Measurements from ENCODE around the gene TPSD1.
"Not testable (repeated sequence)": the region's sequence is repeated elsewhere in the genome, so short reads cannot be mapped to it uniquely, and the experiment has no call there.

TPSD1 gene

DNA sequence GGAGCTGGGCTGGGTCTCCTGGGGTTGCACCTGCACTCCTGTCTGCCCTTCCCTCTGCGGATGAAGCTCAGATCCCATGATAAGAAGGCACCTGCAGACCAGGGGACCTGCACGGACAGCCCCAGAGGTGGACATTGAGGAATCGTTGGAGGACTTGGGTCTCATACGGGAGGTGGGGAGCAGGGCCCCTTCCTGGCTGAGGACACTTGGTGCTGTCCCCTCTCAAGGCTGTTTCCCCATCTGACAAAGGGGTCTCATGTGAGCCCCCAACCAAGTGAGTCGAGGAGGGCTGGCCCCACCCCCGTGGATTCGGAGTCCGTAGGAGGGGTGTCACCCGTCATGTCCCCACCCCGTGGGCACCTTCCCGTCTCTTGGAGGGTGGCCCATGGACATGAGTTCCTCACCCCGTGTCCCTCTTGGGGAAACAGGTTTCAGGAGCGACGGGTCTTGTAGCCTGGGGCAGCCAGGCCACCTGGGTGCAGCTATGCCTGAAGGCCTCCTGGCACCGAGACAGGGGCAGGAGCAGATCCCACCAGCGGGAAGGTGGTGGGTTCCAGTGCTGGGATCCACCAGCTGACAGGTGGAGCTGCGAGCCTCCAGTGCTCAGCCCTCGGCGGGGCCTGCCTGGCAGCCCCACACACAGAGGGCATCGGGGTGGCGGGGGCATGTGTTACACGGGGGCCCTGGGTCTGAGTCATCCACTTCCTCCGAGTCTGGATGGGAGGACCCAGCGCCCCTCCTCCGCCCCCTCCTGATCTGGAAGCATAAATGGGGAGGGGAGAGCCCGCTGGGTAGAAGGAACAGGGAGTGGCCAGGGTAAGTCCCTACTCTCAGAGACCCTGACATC lies at the start of gene TPSD1:
TPSD1 (plus strand) TSS at position 794 of the 847 bp plus-strand sequence. CDS start 212 bp downstream, outside the sequence.
- not testable (repeated sequence) for DNase-seq

DNA sequence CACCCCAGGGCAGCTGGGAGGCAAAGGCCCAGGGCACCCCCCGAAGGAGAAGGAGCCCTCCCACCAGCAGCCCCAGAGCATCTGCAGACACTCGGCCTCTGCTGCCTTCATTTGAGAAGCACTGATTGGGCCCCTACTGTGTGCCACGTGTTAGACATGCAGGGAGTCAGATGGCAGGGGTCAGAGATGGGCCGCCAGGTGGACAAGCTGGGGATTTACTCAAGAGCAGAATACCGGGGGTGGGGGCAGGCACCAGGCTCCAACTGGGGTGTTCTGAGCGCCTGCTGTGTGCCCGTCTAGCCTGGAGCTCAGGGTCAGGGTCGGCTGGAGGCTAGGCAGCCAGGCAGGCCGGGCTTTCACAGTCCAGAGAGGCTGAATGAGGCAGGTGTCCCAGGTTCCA lies 49.5 kb upstream of the TPSD1 start:
- no peak for DNase-seq

DNA sequence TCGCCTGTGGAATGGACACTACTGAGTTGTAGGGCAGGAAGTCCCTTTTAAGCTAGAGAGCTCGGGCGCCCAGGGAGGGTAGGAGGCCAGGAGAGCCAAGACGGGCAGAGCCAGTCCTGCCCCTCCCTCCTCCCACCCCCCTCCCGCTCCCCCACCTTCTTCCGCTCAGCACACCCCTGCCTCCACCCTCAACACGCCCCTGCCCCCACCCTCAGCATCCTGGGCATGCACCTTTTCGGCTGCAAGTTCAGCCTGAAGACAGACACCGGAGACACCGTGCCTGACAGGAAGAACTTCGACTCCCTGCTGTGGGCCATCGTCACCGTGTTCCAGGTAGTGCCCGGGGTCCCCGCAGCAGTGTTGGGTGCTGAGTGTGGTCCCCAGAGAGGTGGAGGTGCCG lies 49.1 kb upstream of the TPSD1 start:
- DNase-seq, result no peak

DNA sequence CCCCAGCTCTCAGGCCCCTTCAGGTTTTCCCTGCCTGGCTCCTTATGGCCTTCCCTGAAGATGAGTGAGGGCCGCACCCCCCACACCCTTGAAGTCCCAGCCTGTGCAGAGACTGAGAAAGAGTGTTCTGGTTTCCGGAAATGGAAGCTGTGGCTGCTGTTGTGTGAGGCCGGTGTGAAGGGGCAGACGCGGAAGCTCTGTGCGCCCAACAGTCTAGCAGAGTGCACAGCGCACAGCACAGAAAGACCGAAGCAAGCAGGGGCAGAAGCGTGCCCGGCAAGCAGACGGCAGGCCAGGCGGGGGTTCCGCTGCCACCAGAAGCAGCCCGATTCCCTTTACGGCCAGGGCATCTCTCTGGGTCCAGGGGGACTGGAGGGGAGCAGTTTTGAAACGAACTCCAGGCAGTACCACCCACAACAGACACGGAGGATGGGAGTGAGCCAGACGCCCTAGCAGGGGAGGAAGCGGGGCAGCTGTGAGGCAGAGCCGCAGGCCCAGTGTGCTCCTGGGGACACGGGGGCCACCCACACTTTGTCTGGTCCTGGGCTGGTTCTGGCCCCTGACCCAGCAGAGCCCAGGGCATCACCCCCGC lies 47.5 kb upstream of the TPSD1 start:
- no peak for DNase-seq

DNA sequence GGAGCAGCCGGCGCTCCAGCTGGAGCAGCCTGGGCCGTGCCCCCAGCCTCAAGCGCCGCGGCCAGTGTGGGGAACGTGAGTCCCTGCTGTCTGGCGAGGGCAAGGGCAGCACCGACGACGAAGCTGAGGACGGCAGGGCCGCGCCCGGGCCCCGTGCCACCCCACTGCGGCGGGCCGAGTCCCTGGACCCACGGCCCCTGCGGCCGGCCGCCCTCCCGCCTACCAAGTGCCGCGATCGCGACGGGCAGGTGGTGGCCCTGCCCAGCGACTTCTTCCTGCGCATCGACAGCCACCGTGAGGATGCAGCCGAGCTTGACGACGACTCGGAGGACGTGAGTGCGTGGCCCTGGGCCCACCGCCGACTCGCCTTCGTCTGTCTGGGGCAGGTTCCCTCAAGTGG lies 46.8 kb upstream of the TPSD1 start:
- no peak for DNase-seq

DNA sequence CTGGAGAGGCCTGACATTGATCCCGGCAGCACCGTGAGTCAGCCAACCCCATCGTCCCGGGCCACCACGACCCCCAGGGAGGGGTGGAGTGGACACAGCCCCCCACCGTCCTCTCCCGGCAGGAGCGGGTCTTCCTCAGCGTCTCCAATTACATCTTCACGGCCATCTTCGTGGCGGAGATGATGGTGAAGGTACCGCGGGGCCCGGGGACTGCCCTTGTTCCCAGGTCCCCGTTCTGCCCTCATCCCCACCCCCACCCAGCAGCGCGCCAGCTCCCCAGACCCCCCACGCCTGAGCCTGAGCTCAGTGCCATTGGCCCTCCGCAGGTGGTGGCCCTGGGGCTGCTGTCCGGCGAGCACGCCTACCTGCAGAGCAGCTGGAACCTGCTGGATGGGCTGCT lies 45.4 kb upstream of the TPSD1 start:
- no peak for DNase-seq

DNA sequence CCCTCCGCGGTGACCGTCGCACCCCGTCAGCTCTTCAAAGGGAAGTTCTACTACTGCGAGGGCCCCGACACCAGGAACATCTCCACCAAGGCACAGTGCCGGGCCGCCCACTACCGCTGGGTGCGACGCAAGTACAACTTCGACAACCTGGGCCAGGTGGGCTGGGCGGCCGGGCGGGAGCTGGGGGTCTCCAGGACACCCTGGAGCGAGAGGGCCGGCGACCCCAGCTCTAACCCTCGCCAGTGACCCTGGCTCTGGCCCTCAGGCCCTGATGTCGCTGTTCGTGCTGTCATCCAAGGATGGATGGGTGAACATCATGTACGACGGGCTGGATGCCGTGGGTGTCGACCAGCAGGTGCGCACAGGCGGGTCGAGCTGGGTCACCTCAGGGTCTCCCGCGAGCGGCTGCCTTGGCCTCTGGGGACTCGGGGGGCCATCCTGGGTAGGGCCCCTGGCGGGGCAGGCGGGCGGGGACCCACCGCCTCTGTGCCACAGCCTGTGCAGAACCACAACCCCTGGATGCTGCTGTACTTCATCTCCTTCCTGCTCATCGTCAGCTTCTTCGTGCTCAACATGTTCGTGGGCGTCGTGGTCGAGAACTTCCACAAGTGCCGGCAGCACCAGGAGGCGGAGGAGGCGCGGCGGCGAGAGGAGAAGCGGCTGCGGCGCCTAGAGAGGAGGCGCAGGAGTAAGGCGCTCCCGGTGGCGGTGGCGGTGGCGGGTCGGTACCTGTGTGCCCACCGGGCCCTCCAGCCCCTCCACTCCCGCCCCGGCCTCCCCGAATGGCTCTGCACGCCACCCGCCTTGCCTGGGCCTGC lies 44.2 kb upstream of the TPSD1 start:
- DNase-seq, result no peak

DNA sequence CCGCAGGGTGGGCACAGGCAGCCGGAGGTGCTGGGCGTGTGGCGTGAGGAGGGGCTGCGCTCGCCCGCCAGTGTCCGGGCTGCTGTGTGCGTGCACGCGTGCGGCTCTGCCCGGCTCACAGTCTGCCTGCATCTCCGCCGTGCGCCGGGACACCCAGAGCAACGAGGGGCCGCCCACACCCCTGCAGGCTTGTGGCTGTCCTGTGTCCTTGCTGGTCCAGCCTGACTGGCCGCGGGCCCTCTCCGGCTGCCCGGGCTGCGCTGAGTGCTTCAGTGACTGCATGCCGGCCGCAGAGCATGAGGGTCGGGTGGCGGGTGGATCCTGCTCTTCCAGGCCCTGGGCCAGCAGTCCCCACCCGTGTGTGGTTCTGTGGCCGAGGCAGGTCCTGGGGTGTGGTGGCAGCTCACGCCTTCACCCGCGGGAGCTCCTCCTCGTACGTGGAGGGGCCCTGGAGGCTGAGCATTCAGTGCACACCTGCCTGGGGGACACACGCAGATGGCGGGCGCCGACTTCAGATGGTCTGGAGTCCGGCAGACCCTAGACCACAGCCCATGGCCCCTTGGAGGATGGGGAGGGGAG lies 43.2 kb upstream of the TPSD1 start:
- DNase-seq, result no peak

DNA sequence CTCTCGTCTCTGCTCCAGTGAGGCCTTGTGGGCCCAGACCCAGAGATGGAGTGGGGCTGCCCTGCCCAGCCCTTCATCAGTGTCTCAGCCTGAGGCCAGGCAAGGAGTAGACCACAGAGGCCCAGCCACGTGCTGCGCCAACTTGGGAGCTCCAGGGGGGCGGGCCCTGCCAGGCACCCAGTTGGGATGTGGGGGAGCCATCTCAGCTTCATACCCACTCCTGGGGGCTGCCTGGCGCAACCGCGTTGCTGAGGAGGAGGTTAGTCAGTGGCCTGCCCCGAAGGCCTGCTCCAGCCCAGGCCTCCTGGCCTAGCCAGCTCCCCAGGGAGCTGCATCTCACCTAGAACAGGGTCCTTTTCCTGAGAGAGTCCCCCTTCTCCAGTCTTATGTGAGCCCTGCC lies 42.6 kb upstream of the TPSD1 start:
- DNase-seq, result no peak

DNA sequence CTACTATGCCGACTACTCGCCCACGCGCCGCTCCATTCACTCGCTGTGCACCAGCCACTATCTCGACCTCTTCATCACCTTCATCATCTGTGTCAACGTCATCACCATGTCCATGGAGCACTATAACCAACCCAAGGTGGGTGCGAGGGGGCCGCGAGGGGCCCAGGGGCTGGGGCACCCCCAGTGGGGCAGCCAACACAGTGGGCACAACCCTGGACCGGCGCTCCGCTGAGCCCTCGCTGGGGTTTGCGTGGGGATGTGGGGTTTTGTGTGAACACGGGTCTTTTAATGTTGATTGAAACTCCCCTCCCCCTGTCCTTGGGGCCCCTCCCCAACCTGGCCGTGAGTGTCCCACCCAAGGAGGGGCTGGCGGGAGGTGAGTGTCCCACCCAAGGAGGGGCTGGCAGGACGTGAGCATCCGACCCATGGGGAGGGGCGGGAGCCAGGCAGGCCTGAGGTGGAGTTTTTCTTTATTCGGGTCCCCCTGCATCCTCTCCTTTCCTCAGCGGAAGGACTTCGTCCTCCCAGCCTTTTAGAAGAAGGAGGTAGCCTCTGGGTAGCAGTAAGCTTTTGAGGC lies 42.0 kb upstream of the TPSD1 start:
- DNase-seq, result no peak

DNA sequence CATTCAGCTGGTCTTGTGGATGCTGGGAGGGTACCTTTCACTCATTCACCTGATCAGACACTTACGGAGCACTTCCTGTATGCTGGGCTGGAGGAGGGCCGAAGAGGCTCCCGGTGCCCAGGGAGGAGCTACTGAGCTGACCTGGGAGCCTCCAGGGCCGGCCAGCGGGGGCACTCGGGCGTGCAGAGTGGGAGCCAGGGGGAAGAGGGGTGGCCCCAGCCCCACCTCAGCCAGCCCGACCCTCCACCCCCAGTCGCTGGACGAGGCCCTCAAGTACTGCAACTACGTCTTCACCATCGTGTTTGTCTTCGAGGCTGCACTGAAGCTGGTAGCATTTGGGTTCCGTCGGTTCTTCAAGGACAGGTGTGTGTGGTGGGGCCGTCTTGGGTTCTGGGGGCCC lies 41.1 kb upstream of the TPSD1 start:
- no peak for DNase-seq

DNA sequence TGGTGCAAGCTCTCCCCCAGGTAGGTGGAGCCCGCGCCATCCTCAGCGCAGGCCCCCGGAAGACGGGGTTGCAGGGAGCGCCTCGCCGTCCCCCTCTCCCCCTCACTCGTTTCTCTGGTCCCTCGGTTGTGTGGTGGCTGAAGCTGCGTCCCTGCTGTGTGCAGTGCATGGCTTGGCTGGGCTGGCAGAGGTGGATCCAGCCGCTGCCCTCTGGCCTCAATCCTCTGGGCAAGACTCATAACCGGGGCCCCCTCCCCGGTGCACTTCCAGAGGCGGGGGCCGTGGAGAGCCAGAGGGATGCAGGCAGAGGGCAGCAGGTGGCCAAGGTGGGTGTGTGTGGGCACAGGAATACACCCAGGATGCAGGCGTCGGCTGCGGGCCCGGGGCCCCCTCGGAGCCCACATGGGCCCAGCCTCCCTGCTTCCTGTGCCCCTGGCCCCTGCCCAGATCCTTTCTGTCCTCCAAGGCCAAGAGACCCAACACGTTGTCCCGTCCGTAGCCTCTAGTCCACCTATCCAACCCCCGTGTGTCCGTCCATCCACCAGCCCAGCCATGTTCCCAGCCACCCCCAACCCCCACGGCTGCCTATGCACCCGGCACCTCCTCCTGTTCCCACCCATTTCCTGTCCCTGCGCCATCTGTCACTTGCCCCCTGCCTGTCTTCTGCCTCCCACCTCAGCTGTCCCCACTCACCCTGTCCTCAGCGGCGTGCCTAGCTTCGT lies 40.1 kb upstream of the TPSD1 start:
- DNase-seq, result no peak

DNA sequence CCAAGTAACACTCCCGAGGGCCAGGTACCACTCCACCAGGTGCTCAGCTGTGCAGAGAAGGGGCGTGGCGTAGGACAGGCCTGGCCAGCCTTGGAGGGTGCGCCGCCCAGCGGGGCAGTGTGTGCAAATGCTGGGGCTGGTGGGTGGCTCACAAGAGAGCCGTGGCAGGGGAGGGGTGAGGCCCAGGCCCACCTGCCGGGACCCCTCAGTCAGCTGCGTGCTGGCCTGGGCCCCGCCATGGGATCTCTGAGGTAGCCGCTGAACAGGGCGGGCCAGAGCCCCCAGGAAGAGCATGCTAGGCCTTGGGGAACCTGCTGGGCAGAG lies 39.6 kb upstream of the TPSD1 start:
- DNase-seq, result no peak

DNA sequence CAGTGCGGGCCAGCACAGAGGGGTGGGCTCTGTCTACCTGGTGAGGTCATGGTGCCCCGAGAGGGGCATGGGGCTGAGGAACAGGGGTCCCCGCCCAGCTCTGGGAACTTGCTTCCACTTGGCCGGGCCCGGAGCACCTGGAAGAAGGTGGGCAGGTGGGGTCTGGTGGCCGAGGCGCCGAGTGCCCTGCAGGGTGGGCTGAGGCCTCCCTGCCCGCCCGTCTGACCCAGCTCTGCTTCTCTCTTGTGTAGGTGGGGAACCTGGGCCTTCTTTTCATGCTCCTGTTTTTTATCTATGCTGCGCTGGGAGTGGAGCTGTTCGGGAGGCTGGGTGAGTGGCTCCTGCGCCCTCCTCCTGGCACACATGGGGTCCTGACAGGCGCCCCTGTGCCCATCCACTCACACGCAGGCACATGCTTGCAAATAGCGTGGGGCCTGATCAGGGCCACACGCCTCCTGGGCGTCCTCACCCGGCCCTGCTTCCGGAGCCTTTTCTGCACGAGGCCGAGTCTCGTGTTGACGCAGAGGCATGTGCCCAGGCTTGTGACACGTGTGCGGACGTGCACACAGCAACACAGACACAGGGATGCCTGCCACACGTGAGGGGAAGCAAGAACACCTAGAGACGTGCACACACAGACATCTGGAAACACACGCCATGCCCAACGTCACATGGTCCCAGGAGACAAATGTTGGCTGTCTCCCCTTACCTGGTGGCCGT lies 39.0 kb upstream of the TPSD1 start:
- DNase-seq, result no peak

DNA sequence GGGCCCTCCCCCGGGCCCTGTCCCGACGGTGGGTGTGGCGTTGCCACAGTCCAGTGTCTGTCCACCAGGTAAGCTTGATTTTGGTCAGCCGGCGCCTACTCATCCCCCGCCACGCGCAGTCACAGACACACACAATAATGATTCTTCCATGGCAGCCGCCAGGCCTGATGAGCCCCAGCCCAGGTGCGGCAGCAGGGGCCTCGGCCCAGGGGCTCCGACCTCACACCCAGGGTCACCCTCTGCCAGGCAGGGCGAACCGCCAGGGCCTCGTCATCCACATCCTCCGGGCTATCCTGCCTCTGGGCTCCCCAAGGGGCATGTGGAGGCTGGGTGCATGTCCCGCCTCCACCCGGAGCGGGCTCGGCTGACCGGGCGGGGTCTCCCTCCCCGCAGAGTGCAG lies 38.3 kb upstream of the TPSD1 start:
- no peak for DNase-seq

DNA sequence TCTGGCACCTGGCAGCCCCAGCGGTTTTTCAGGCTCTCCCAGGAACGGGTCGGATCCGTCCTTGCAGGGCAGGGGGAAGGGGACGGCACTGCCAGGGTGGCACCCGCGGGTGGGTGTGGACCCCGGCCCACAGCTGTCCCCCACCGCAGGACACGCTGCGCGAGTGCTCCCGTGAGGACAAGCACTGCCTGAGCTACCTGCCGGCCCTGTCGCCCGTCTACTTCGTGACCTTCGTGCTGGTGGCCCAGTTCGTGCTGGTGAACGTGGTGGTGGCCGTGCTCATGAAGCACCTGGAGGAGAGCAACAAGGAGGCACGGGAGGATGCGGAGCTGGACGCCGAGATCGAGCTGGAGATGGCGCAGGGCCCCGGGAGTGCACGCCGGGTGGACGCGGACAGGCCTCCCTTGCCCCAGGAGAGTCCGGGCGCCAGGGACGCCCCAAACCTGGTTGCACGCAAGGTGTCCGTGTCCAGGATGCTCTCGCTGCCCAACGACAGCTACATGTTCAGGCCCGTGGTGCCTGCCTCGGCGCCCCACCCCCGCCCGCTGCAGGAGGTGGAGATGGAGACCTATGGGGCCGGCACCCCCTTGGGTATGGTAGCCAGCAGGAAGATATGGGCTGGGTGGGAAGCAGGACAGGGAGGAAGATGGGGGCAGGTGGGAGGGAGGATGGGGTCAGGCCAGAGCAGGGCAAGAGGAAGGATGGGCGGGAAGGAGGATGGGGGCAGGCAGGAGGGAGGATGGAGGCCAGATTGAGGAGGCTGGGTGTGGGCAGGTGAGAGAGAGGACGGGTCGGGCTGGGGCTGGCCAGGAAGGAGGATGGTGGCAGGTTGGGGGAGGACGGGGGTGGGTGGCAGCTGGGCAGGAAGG lies 37.6 kb upstream of the TPSD1 start:
- no peak for DNase-seq

DNA sequence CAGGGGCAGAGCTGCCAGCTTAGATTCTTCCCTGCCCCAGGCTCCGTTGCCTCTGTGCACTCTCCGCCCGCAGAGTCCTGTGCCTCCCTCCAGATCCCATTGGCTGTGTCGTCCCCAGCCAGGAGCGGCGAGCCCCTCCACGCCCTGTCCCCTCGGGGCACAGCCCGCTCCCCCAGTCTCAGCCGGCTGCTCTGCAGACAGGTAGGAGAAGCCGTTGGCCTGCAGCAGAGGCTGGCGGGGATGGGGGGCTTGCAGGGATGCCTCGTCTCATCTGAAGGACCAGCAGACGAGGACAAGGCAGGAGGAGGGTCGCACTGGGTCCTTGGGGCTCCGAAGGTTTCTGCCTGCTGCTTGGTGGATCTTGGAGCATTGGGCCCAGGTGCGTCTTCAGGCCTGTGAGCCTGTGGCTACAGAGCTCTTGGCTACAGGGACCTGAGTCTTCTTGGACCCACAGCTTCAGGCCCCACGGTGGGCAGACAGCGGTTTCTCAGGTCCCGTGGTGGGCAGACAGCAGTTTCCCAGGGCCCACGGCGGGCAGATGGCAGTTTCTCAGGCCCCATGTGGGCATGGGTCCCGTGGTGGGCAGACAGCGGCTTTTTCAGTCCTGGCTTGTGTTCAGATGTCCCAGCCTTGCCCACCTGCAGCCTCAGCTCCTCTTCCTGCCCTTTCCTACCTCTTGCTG lies 36.8 kb upstream of the TPSD1 start:
- no peak for DNase-seq

DNA sequence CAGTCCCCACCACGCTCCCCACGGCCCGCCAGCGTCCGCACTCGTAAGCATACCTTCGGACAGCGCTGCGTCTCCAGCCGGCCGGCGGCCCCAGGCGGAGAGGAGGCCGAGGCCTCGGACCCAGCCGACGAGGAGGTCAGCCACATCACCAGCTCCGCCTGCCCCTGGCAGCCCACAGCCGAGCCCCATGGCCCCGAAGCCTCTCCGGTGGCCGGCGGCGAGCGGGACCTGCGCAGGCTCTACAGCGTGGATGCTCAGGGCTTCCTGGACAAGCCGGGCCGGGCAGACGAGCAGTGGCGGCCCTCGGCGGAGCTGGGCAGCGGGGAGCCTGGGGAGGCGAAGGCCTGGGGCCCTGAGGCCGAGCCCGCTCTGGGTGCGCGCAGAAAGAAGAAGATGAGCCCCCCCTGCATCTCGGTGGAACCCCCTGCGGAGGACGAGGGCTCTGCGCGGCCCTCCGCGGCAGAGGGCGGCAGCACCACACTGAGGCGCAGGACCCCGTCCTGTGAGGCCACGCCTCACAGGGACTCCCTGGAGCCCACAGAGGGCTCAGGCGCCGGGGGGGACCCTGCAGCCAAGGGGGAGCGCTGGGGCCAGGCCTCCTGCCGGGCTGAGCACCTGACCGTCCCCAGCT lies 35.7 kb upstream of the TPSD1 start:
- no peak for DNase-seq

DNA sequence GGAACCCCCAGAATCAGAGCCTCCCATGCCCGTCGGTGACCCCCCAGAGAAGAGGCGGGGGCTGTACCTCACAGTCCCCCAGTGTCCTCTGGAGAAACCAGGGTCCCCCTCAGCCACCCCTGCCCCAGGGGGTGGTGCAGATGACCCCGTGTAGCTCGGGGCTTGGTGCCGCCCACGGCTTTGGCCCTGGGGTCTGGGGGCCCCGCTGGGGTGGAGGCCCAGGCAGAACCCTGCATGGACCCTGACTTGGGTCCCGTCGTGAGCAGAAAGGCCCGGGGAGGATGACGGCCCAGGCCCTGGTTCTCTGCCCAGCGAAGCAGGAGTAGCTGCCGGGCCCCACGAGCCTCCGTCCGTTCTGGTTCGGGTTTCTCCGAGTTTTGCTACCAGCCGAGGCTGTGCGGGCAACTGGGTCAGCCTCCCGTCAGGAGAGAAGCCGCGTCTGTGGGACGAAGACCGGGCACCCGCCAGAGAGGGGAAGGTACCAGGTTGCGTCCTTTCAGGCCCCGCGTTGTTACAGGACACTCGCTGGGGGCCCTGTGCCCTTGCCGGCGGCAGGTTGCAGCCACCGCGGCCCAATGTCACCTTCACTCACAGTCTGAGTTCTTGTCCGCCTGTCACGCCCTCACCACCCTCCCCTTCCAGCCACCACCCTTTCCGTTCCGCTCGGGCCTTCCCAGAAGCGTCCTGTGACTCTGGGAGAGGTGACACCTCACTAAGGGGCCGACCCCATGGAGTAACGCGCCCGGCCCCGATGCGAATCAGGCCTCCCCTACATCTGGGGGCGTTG lies 34.8 kb upstream of the TPSD1 start:
- DNase-seq, result no peak
